ENCODE results near the gene HBEGF. TPM values are rescaled to one million over a fixed set of nuclear protein-coding genes. Genes with fewer than 3 reads are reported as not detected.

HBEGF gene
- total RNA-seq, 2 experiments from 2014 or later: 21.5 to 23.5 TPM

- CTCF ChIA-PET: interaction anchor here (0.6 to 4.9 kb wide), 6 partner anchors 8 to 121 kb away, joined by 5 to 66 read pairs (median 14); partner anchors contain the start of gene HBEGF
- peaks cover 5% of the 10 kb centered on the region for H3K27me3 Mint-ChIP-seq
- no peak within 1 kb of the TSS for H3K4me3 Mint-ChIP-seq
Observed at GRCh38 chr5:140360101-140360500, 13.7 kb upstream of the HBEGF start, which contains the start of gene SLC4A9. TSS of gene SLC4A9 (plus strand) at chr5:140360194. CDS start at chr5:140360237, 43 bp downstream.

GRCh38 chr5:140358738-140359310 lies 12.4 kb upstream of the HBEGF start:
- Mint-ChIP-seq H3K27me3 (peaks cover 5% of the 10 kb centered on the region), H3K9me3 (no peaks in the 10 kb centered on the region), H3K27ac (no peak overlapping the region), H3K4me1 (ENCODE audit: low read depth) (peaks cover 18% of the 10 kb centered on the region), H3K36me3 (no peaks in the 10 kb centered on the region), H3K4me3 (no peak overlapping the region)
- CTCF ChIA-PET: interaction anchor here (0.7 to 4.9 kb wide), 14 partner anchors 11 to 364 kb away, joined by 3 to 66 read pairs (median 4); partner anchors contain the start of genes EIF4EBP3 and HBEGF
- POLR2A ChIA-PET: interaction anchor here (0.6 kb wide), 1 partner anchor 361 kb away, joined by 3 read pairs; no protein-coding TSS in a partner anchor
- intact Hi-C loops (cut with micrococcal nuclease): no loop called here
- DNase-seq: no peak

More at GRCh38 chr5:140360101-140360500, 13.7 kb upstream of the HBEGF start, which contains the start of gene SLC4A9:
- Mint-ChIP-seq H3K4me1 (ENCODE audit: low read depth) (peaks cover 18% of the 10 kb centered on the region), H3K27ac (no peak within 1 kb of the TSS), H3K36me3 (no peaks in the 10 kb centered on the region), H3K9me3 (no peaks in the 10 kb centered on the region)
- intact Hi-C loops (cut with micrococcal nuclease): loop anchor here (5.0 kb wide), 2 partner anchors 197 to 352 kb away; partner anchors contain the start of gene SRA1
- POLR2A ChIA-PET: no interaction called here
- DNase-seq: no peak

- no peak overlapping the region for H3K27ac Mint-ChIP-seq
- no peaks in the 10 kb centered on the region for H3K9me3 Mint-ChIP-seq
- POLR2A ChIA-PET: no interaction called here
- peak; percentile 89 for DNase-seq
- H3K4me3 Mint-ChIP-seq: peak overlapping the region; percentile 66
- CTCF ChIA-PET: interaction anchor here (0.8 to 4.9 kb wide), 4 partner anchors 15 to 118 kb away, joined by 3 to 66 read pairs (median 32); no protein-coding TSS in a partner anchor
- no peaks in the 10 kb centered on the region for H3K36me3 Mint-ChIP-seq
- peaks cover 5% of the 10 kb centered on the region for H3K27me3 Mint-ChIP-seq
- intact Hi-C loops (cut with micrococcal nuclease): loop anchor here (1.0 to 2.0 kb wide), 3 partner anchors 43 to 117 kb away; partner anchors contain the start of gene ANKHD1
- peaks cover 14% of the 10 kb centered on the region for H3K4me1 Mint-ChIP-seq (ENCODE audit: low read depth)
Observed at GRCh38 chr5:140357726-140358093, 11.3 kb upstream of the HBEGF start.

GRCh38 chr5:140356853-140357725 lies 10.7 kb upstream of the HBEGF start:
- peaks cover 14% of the 10 kb centered on the region for H3K4me1 Mint-ChIP-seq (ENCODE audit: low read depth)
- POLR2A ChIA-PET: no interaction called here
- no peaks in the 10 kb centered on the region for H3K36me3 Mint-ChIP-seq
- no peaks in the 10 kb centered on the region for H3K9me3 Mint-ChIP-seq
- no peak overlapping the region for H3K27ac Mint-ChIP-seq
- peak overlapping the region; percentile 48 for H3K4me3 Mint-ChIP-seq
- H3K27me3 Mint-ChIP-seq: peaks cover 5% of the 10 kb centered on the region
- no peak for DNase-seq
- CTCF ChIA-PET: interaction anchor here (1.4 to 16.7 kb wide), 4 partner anchors 11 to 354 kb away, joined by 3 to 744 read pairs (median 14); partner anchors contain the start of gene HBEGF
- intact Hi-C loops (cut with micrococcal nuclease): loop anchor here (1.0 to 2.0 kb wide), 3 partner anchors 44 to 117 kb away; partner anchors contain the start of gene ANKHD1

- H3K4me3 Mint-ChIP-seq: no peak overlapping the region
- intact Hi-C loops (cut with micrococcal nuclease): no loop called here
- H3K4me1 Mint-ChIP-seq (ENCODE audit: low read depth): peaks cover 20% of the 10 kb centered on the region
- peaks cover 7% of the 10 kb centered on the region for H3K27me3 Mint-ChIP-seq
- H3K9me3 Mint-ChIP-seq: no peaks in the 10 kb centered on the region
- H3K27ac Mint-ChIP-seq: no peak overlapping the region
- no peak for DNase-seq
- CTCF ChIA-PET: interaction anchor here (0.9 to 16.7 kb wide), 9 partner anchors 8 to 356 kb away, joined by 3 to 744 read pairs (median 5); partner anchors contain the start of gene HBEGF
- POLR2A ChIA-PET: no interaction called here
- H3K36me3 Mint-ChIP-seq: no peaks in the 10 kb centered on the region
Observed at GRCh38 chr5:140355546-140355945, 9.1 kb upstream of the HBEGF start.

- ChIA-PET CTCF (interaction anchor here (0.5 to 16.7 kb wide), 60 partner anchors 9 to 375 kb away, joined by 3 to 744 read pairs (median 4); partner anchors contain the start of genes CYSTM1, PFDN1 and SLC4A9), POLR2A (no interaction called here)
- intact Hi-C loops (cut with micrococcal nuclease): loop anchor here (1.0 kb wide), 2 partner anchors 107 to 111 kb away; no protein-coding TSS in a partner anchor
- no peaks in the 10 kb centered on the region for H3K36me3 Mint-ChIP-seq
- no peak overlapping the region for H3K27ac Mint-ChIP-seq
- peak overlapping the region; percentile 23 for H3K4me3 Mint-ChIP-seq
- DNase-seq: peak; percentile 34
- H3K9me3 Mint-ChIP-seq: no peaks in the 10 kb centered on the region
- peaks cover 1% of the 10 kb centered on the region for H3K27me3 Mint-ChIP-seq
- H3K4me1 Mint-ChIP-seq (ENCODE audit: low read depth): peaks cover 10% of the 10 kb centered on the region
Observed at GRCh38 chr5:140351609-140352334, 5.4 kb upstream of the HBEGF start.

GRCh38 chr5:140349244-140349643 lies 2.8 kb upstream of the HBEGF start:
- no peak overlapping the region for H3K27ac Mint-ChIP-seq

GRCh38 chr5:140348104-140348503 lies 1.7 kb upstream of the HBEGF start:
- ChIA-PET POLR2A (no interaction called here), CTCF (interaction anchor here (0.7 to 16.7 kb wide), 5 partner anchors 15 to 372 kb away, joined by 3 to 744 read pairs (median 3); no protein-coding TSS in a partner anchor)
- H3K4me1 Mint-ChIP-seq (ENCODE audit: low read depth): peaks cover 27% of the 10 kb centered on the region
- no peak overlapping the region for H3K4me3 Mint-ChIP-seq
- DNase-seq: no peak
- H3K27me3 Mint-ChIP-seq: peaks cover 1% of the 10 kb centered on the region
- H3K9me3 Mint-ChIP-seq: no peaks in the 10 kb centered on the region
- H3K36me3 Mint-ChIP-seq: peaks cover 6% of the 10 kb centered on the region
- intact Hi-C loops (cut with micrococcal nuclease): no loop called here
- no peak overlapping the region for H3K27ac Mint-ChIP-seq

More at GRCh38 chr5:140349244-140349643, 2.8 kb upstream of the HBEGF start:
- H3K9me3 Mint-ChIP-seq: no peaks in the 10 kb centered on the region
- peaks cover 16% of the 10 kb centered on the region for H3K4me1 Mint-ChIP-seq (ENCODE audit: low read depth)
- peaks cover 2% of the 10 kb centered on the region for H3K36me3 Mint-ChIP-seq
- CTCF ChIA-PET: interaction anchor here (0.7 to 16.7 kb wide), 5 partner anchors 21 to 115 kb away, joined by 3 to 744 read pairs (median 4); no protein-coding TSS in a partner anchor
- H3K27me3 Mint-ChIP-seq: peaks cover 1% of the 10 kb centered on the region
- DNase-seq: no peak
- H3K4me3 Mint-ChIP-seq: no peak overlapping the region
- intact Hi-C loops (cut with micrococcal nuclease): no loop called here
- POLR2A ChIA-PET: no interaction called here

- peak overlapping the region; percentile 27 for H3K4me3 Mint-ChIP-seq
- H3K4me1 Mint-ChIP-seq (ENCODE audit: low read depth): peaks cover 35% of the 10 kb centered on the region
- peaks cover 10% of the 10 kb centered on the region for H3K36me3 Mint-ChIP-seq
- CTCF ChIA-PET: interaction anchor here (0.8 to 16.7 kb wide), 19 partner anchors 8 to 373 kb away, joined by 3 to 744 read pairs (median 5); partner anchors contain the start of genes PFDN1, SLC4A9 and ZMAT2
- H3K27me3 Mint-ChIP-seq: peaks cover 1% of the 10 kb centered on the region
- DNase-seq: no peak
- intact Hi-C loops (cut with micrococcal nuclease): loop anchor here (2.0 kb wide), 1 partner anchor 97 kb away; no protein-coding TSS in a partner anchor
- no peak overlapping the region for H3K27ac Mint-ChIP-seq
- POLR2A ChIA-PET: no interaction called here
- H3K9me3 Mint-ChIP-seq: no peaks in the 10 kb centered on the region
Observed at GRCh38 chr5:140347360-140347759, 957 bp upstream of the HBEGF start.

GRCh38 chr5:140345919-140346347 lies 470 bp downstream of the HBEGF start:
- no peaks in the 10 kb centered on the region for H3K9me3 Mint-ChIP-seq
- H3K36me3 Mint-ChIP-seq: peaks cover 19% of the 10 kb centered on the region
- DNase-seq: peak; percentile 14
- ChIA-PET POLR2A (interaction anchor here (0.9 to 1.1 kb wide), 4 partner anchors 43 to 380 kb away, joined by 3 to 4 read pairs (median 4); partner anchors contain the start of gene PFDN1), CTCF (interaction anchor here (0.6 to 16.7 kb wide), 26 partner anchors 9 to 365 kb away, joined by 3 to 744 read pairs (median 5); partner anchors contain the start of genes PFDN1, SLC4A9 and ZMAT2)
- intact Hi-C loops (cut with micrococcal nuclease): loop anchor here (2.0 kb wide), 1 partner anchor 95 kb away; no protein-coding TSS in a partner anchor
- H3K27me3 Mint-ChIP-seq: no peaks in the 10 kb centered on the region
- no peak overlapping the region for H3K27ac Mint-ChIP-seq
- H3K4me1 Mint-ChIP-seq (ENCODE audit: low read depth): peaks cover 40% of the 10 kb centered on the region
- peak overlapping the region; percentile 70 for H3K4me3 Mint-ChIP-seq

All from activated CD4-positive, alpha-beta memory T cell treated with anti-CD3 and anti-CD28 coated beads for 36 hours (primary cell).